K562 (cell line): ENCODE data around the gene DRD3. TPM values are rescaled to one million over a fixed set of nuclear protein-coding genes. Genes with fewer than 3 reads are reported as not detected.

Experiments
- ATAC-seq: fragments of 200-7000 bp; cut with Tn5 transposase; 3 replicates; pipeline ENCODE4 v1.9.1; 2020; ENCODE audit warnings: moderate library complexity
- BruUV-seq: library from RNA; stranded (reverse); fragments of 400-500 nt; replicated peaks from 2 replicates; lab custom pipeline; 2021; lab: Mats Ljungman, UMichigan
- CTCF ChIA-PET: fragments of 300-600 bp; formaldehyde crosslinking; extraction: SDS; loops from one replicate; lab custom pipeline; 2021; ENCODE audit warnings: low intra/inter-chr PET ratio; lab: Yijun Ruan, JAX
- POLR2A ChIA-PET: fragments of 300-600, 350-650 bp; sonication (Branson Sonifier 250); formaldehyde crosslinking; extraction: SDS; loops from one replicate; lab custom pipeline; 2021; ENCODE audit warnings: antibody characterized with exemption, inconsistent platforms; lab: Yijun Ruan, JAX
- DNase-seq, 4 experiments: peaks; one replicate each; pipeline versions ENCODE4 v3.0.0 to v3.0.0-alpha.2; 2011 to 2018; ENCODE audit warnings: low spot score in 3 of 4, mixed read lengths in 3 of 4; ENCODE audit errors: extremely low read depth in 1 of 4
- FAIRE-seq: peaks from 2 replicates; lab custom pipeline; 2011; peaks lifted over from hg19 to GRCh38; lab: Jason Lieb, UNC
- H2AFZ ChIP-seq: 2 replicates; pipeline ENCODE4 v1.6.0; 2011; ENCODE audit warnings: low read depth, low read length, control low read depth, inconsistent platforms
- H3K27ac ChIP-seq: fragments of 200-600 bp; 3 replicates; pipeline ENCODE4 v1.8.0; 2011; ENCODE audit warnings: low read depth, mild to moderate bottlenecking, control low read depth, inconsistent platforms, low read length, moderate library complexity, mixed read lengths; ENCODE audit errors: extremely low read depth
- H3K27me3 ChIP-seq, 2 experiments: fragments of 300-600 bp in 1 of 2; 2 replicates in 1 of 2; 3 replicates in 1 of 2; pipeline versions ENCODE4 v1.6.0 to v1.8.0; 2011; ENCODE audit warnings: inconsistent platforms in 2 of 2, low read length in 2 of 2, mild to moderate bottlenecking in 1 of 2, mixed read lengths in 1 of 2, moderate library complexity in 1 of 2; ENCODE audit not compliant: control insufficient read depth in 2 of 2, insufficient read depth in 2 of 2
- H3K36me3 ChIP-seq: fragments of 300-600 bp; 3 replicates; pipeline ENCODE4 v1.8.0; 2011; ENCODE audit warnings: mild to moderate bottlenecking, low read length, inconsistent platforms; ENCODE audit not compliant: control insufficient read depth, insufficient read depth
- H3K4me1 ChIP-seq, 2 experiments: fragments of 200-600 bp in 1 of 2; replicated peaks in 1 of 2; 2 replicates in 1 of 2; 3 replicates in 1 of 2; pipeline versions ENCODE4 v1.5.1 to v1.8.0; 2011; ENCODE audit warnings: inconsistent platforms in 2 of 2, low read length in 2 of 2, mild to moderate bottlenecking in 1 of 2, mixed read lengths in 1 of 2, moderate library complexity in 1 of 2; ENCODE audit not compliant: control insufficient read depth in 2 of 2, insufficient read depth in 2 of 2
- H3K4me2 ChIP-seq: 2 replicates; pipeline ENCODE4 v1.6.1; 2011; ENCODE audit warnings: low read length, control low read depth, inconsistent platforms, mixed read lengths; ENCODE audit not compliant: insufficient read depth
- H3K4me3 ChIP-seq: fragments of 200-600 bp; sonication (generic), shearing (Covaris generic); 2 replicates; pipeline ENCODE4 v1.5.1; 2016; ENCODE audit warnings: control low read depth, inconsistent platforms
- H3K79me2 ChIP-seq: fragments of 200-600 bp; 3 replicates; pipeline ENCODE4 v1.8.0; 2011; ENCODE audit warnings: low read length, inconsistent platforms; ENCODE audit not compliant: control insufficient read depth, insufficient read depth
- H3K9ac ChIP-seq, 2 experiments: 2 replicates each; pipeline versions ENCODE4 v1.6.0 to v1.6.1; 2011; ENCODE audit warnings: low read depth in 2 of 2, low read length in 2 of 2, control low read depth in 1 of 2, inconsistent platforms in 1 of 2, mild to moderate bottlenecking in 1 of 2, mixed read lengths in 1 of 2; ENCODE audit not compliant: insufficient read depth in 1 of 2
- H3K9me1 ChIP-seq: one replicate; pipeline ENCODE4 v1.6.0; 2011; ENCODE audit warnings: inconsistent platforms, mild to moderate bottlenecking, low read length, moderate library complexity; ENCODE audit not compliant: control insufficient read depth, insufficient read depth
- H3K9me3 ChIP-seq: replicated peaks from 2 replicates; pipeline ENCODE4 v1.5.1; 2011; ENCODE audit warnings: low read depth, low read length, inconsistent platforms; ENCODE audit not compliant: control insufficient read depth, insufficient read depth
- H4K20me1 ChIP-seq: replicated peaks from 2 replicates; pipeline ENCODE4 v1.6.1; 2011; ENCODE audit warnings: low read length, inconsistent platforms, mixed read lengths; ENCODE audit not compliant: control insufficient read depth, insufficient read depth
- ASH1L ChIP-seq: fragments of 450-650 bp; IDR thresholded peaks from 2 replicates; pipeline ENCODE4 v1.6.1; 2018; ENCODE audit warnings: borderline replicate concordance, mild to moderate bottlenecking, low read depth; ENCODE audit not compliant: partially characterized antibody
- CSDE1 ChIP-seq, 2 experiments: fragments of 450-650 bp; IDR thresholded peaks; 2 replicates each; pipeline ENCODE4 v1.6.1; 2016; ENCODE audit warnings: mild to moderate bottlenecking in 1 of 2
- FOSL1 ChIP-seq: fragments of 200-800 bp; sonication (Bioruptor generic); conservative IDR thresholded peaks from 2 replicates; pipeline ENCODE4 v1.6.1; 2016; ENCODE audit warnings: missing genetic modification characterization, missing compliant biosample characterization
- HDAC6 ChIP-seq: IDR thresholded peaks from 2 replicates; pipeline ENCODE4 v1.6.1; 2012; ENCODE audit warnings: low read depth, mild to moderate bottlenecking, control low read depth, inconsistent platforms, low read length, moderate library complexity
- JUND ChIP-seq, 2 experiments: IDR thresholded peaks; 2 replicates in 1 of 2; 3 replicates in 1 of 2; pipeline ENCODE4 v1.6.1; 2011; ENCODE audit warnings: borderline replicate concordance in 2 of 2, low read depth in 2 of 2, low read length in 2 of 2, improper control_type of control experiment in 1 of 2, missing biosample characterization in 1 of 2, missing genetic modification characterization in 1 of 2, missing genetic modification reagents in 1 of 2
- KAT2B ChIP-seq: IDR thresholded peaks from one replicate; pipeline ENCODE4 v1.6.1; 2012; ENCODE audit warnings: low read depth, mild to moderate bottlenecking, control low read depth, inconsistent platforms, low read length, moderate library complexity
- KAT7 ChIP-seq: sonication (generic); formaldehyde crosslinking; IDR thresholded peaks from 2 replicates; pipeline ENCODE4 v1.8.0; 2022; ENCODE audit warnings: missing genetic modification reagents, mild to moderate bottlenecking, borderline replicate concordance
- KAT8 ChIP-seq: fragments of 450-650 bp; IDR thresholded peaks from 2 replicates; pipeline ENCODE4 v1.6.1; 2016; ENCODE audit warnings: low read depth, mild to moderate bottlenecking
- KDM4B ChIP-seq, 2 experiments: fragments of 450-650 bp in 1 of 2; sonication (generic) in 1 of 2; IDR thresholded peaks; 2 replicates each; pipeline ENCODE4 v1.6.1; 2016 to 2017; ENCODE audit warnings: borderline replicate concordance in 2 of 2, antibody characterized with exemption in 1 of 2, low read depth in 1 of 2, mild to moderate bottlenecking in 1 of 2
- MEF2A ChIP-seq: IDR thresholded peaks from 2 replicates; pipeline ENCODE4 v1.6.1; 2011; ENCODE audit warnings: low read depth, mild to moderate bottlenecking, low read length, moderate library complexity; ENCODE audit not compliant: control insufficient read depth
- MEIS2 ChIP-seq: fragments of 450-650 bp; IDR thresholded peaks from 2 replicates; pipeline ENCODE4 v1.6.1; 2014; ENCODE audit warnings: mild to moderate bottlenecking; ENCODE audit not compliant: partially characterized antibody
- SMC3 ChIP-seq: conservative IDR thresholded peaks from 2 replicates; pipeline ENCODE4 v1.6.1; 2011; ENCODE audit warnings: low read depth, low read length, improper control_type of control experiment; ENCODE audit not compliant: insufficient read depth
- ZFP36 ChIP-seq: fragments of 150-350 bp; IDR thresholded peaks from 2 replicates; pipeline ENCODE4 v1.6.1; 2018; ENCODE audit warnings: low read length, low read depth; ENCODE audit not compliant: partially characterized antibody
- ZNF408 ChIP-seq: fragments of 250-450 bp; sonication (Bioruptor Pico); IDR thresholded peaks from 2 replicates; pipeline ENCODE4 v1.4.0; 2020; ENCODE audit warnings: low read depth, mild to moderate bottlenecking, moderate library complexity
- WGBS: fragments of 100-300 bp; shearing (Covaris generic); methylation state at CpG from one replicate; pipeline ENCODE4 v1.1.6; 2016; ENCODE audit warnings: low coverage, mixed read lengths; ENCODE audit not compliant: insufficient coverage; ENCODE audit errors: missing lambda C conversion rate; 5-methylcytosine and 5-hydroxymethylcytosine counted together
- in situ Hi-C: fragments of 300-500 bp; cut with MboI; formaldehyde crosslinking; loops from 4 replicates; pipeline ENCODE4 v1.15.0; 2018; ENCODE audit warnings: inconsistent platforms, mixed read lengths
- intact Hi-C: fragments of 100-400 bp; cut with micrococcal nuclease; formaldehyde crosslinking; loops from 2 replicates; pipeline ENCODE4 v1.14.2; 2022
- polyA plus RNA-seq, 8 experiments: library from polyadenylated mRNA; depleted of rRNA in 4 of 8; stranded (reverse) in 5 of 8; unstranded in 3 of 8; fragments of >200 nt; fragmentation: Nextera tagmentation in 2 of 8; fragmentation: Illumina TruSeq in 1 of 8; extraction: Ambion mirVana in 2 of 8; extraction: Trizol in 1 of 8; gene quantifications; 2 replicates each; pipeline versions ENCODE4 v1.2.1 to v1.2.3, GENCODE V29; 2011 to 2014; ENCODE audit warnings: inconsistent platforms in 1 of 8, missing spikeins in 1 of 8
- total RNA-seq, 7 experiments: library from RNA; depleted of rRNA in 6 of 7; stranded (reverse); fragments of >200 nt in 6 of 7; fragmentation: Illumina TruSeq in 2 of 7; extraction: Trizol in 2 of 7; gene quantifications; 2 replicates each; pipeline versions ENCODE4 v1.2.1 to v1.2.3, GENCODE V29; 2011 to 2021; ENCODE audit warnings: low replicate concordance in 1 of 7
- TF ChIP-seq, protein P1 (sequence below), 2 experiments: fragments of 450-650 bp; formaldehyde crosslinking in 1 of 2; IDR thresholded peaks; 2 replicates each; pipeline versions ENCODE4 v1.4.0 to v1.6.1; 2014 to 2020; ENCODE audit warnings: mild to moderate bottlenecking in 2 of 2, borderline replicate concordance in 1 of 2, low read depth in 1 of 2

The DRD3 gene
- total and polyA plus RNA-seq, 9 of the 15 experiments (the other 6 are each of a cell fraction or from before 2014, with no cell fraction given): not detected

DNA sequence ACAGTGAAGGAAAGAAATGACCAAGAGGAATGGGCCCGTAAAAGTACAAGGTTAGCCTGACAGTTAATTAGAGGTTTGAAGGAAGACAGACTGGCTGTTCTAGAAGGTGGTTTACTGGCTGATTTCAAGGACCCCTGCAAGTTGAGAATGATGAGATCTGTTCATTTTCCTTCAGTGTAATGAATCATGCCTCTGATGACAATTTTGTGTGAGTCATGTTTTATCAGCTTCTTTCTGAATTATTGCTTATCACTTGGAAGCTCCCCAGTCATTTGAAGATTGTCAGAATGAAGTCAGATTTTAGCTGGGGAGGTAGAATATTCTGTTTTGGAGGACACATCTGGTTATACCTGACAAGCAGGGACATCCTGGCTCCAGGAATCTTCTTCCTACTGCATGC is 50.6 kb downstream of the DRD3 start:
- no peak overlapping the region for H3K9ac ChIP-seq
- no peak for FAIRE-seq
- no peak overlapping the region for H3K4me2 ChIP-seq
- no peak overlapping the region for H3K27ac ChIP-seq
- ATAC-seq: no peak
- intact Hi-C loops: no loop called here
- ChIA-PET CTCF (no interaction called here), POLR2A (no interaction called here)
- H3K4me1 ChIP-seq: no peaks in the 10 kb centered on the region
- WGBS: 14% methylated on average over 1 of the region's 1 CpG
- H3K27me3 ChIP-seq: peaks cover 0 to 5% of the 10 kb centered on the region in 2 experiments; a peak in 3 of 5 replicates
- H3K79me2 ChIP-seq: no peaks in the 10 kb centered on the region
- DNase-seq: no peak
- BruUV-seq: no TSS peak
- no peaks in the 10 kb centered on the region for H4K20me1 ChIP-seq
- no peak overlapping the region for H3K4me3 ChIP-seq
- no peaks in the 10 kb centered on the region for H3K9me1 ChIP-seq
- in situ Hi-C loops: no loop called here
- H3K9me3 ChIP-seq: no peaks in the 10 kb centered on the region
- no peaks in the 10 kb centered on the region for H3K36me3 ChIP-seq
- H2AFZ ChIP-seq: no peak overlapping the region
- no peak for TF ChIP-seq KAT2B
- peak; percentile 10; the same call in 1 of the 2 replicates for TF ChIP-seq JUND (IDR thresholded peaks at IDR 0.05; ENCODE audit: borderline replicate concordance, low read depth, low read length)
- no peak for TF ChIP-seq JUND (tag; IDR thresholded peaks at IDR 0.05; ENCODE audit: borderline replicate concordance, low read depth, low read length)
- TF ChIP-seq ZNF408 (CRISPR knock-in tag): no peak
- no peak for TF ChIP-seq ASH1L
- no peak for TF ChIP-seq ZFP36
- TF ChIP-seq KAT8: no peak
- no peak for TF ChIP-seq KDM4B (IDR thresholded peaks at IDR 0.05; ENCODE audit: borderline replicate concordance in 2 of 2, low read depth in 1 of 2)
- TF ChIP-seq MEIS2: peak; percentile 61
- no peak for TF ChIP-seq SMC3
- no peak for TF ChIP-seq HDAC6
- no peak for TF ChIP-seq KAT7 (CRISPR knock-in tag)
- peak; percentile 71 for TF ChIP-seq FOSL1 (tag)
- no peak for TF ChIP-seq CSDE1 (IDR thresholded peaks at IDR 0.05)
- no peak for TF ChIP-seq MEF2A
- TF ChIP-seq, protein P1, sequence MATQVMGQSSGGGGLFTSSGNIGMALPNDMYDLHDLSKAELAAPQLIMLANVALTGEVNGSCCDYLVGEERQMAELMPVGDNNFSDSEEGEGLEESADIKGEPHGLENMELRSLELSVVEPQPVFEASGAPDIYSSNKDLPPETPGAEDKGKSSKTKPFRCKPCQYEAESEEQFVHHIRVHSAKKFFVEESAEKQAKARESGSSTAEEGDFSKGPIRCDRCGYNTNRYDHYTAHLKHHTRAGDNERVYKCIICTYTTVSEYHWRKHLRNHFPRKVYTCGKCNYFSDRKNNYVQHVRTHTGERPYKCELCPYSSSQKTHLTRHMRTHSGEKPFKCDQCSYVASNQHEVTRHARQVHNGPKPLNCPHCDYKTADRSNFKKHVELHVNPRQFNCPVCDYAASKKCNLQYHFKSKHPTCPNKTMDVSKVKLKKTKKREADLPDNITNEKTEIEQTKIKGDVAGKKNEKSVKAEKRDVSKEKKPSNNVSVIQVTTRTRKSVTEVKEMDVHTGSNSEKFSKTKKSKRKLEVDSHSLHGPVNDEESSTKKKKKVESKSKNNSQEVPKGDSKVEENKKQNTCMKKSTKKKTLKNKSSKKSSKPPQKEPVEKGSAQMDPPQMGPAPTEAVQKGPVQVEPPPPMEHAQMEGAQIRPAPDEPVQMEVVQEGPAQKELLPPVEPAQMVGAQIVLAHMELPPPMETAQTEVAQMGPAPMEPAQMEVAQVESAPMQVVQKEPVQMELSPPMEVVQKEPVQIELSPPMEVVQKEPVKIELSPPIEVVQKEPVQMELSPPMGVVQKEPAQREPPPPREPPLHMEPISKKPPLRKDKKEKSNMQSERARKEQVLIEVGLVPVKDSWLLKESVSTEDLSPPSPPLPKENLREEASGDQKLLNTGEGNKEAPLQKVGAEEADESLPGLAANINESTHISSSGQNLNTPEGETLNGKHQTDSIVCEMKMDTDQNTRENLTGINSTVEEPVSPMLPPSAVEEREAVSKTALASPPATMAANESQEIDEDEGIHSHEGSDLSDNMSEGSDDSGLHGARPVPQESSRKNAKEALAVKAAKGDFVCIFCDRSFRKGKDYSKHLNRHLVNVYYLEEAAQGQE (IDR thresholded peaks at IDR 0.05; ENCODE audit: borderline replicate concordance): no peak
- TF ChIP-seq, protein P1 (CRISPR knock-in tag; IDR thresholded peaks at IDR 0.05; ENCODE audit: low read depth): no peak
